Astrocyte of the cerebellum (primary cell): Measurements from ENCODE around the gene CALCA.

Experiments
- DNase-seq: peaks from one replicate; pipeline ENCODE4 v3.0.0-alpha.2; 2011; ENCODE audit warnings: low read depth
- H3K4me3 ChIP-seq: 2 replicates; pipeline ENCODE4 v1.5.1; 2011; ENCODE audit warnings: mild to moderate bottlenecking, low read depth, low read length, moderate library complexity
- CTCF ChIP-seq: IDR thresholded peaks from 2 replicates; pipeline ENCODE4 v1.5.1; 2012; ENCODE audit warnings: low read length, low read depth, moderate library complexity, mild to moderate bottlenecking; ENCODE audit errors: missing control alignments
- in situ Hi-C: cut with HindIII; loops from 2 replicates; pipeline ENCODE4 v1.10.0; 2017; ENCODE audit warnings: low sequenced_read_pairs

The CALCA gene

GRCh38 chr11:14924318-14924717 is 47.8 kb downstream of the CALCA start:
- H3K4me3 ChIP-seq, result no peak overlapping the region
- no peak for DNase-seq
- no peak for TF ChIP-seq CTCF
- in situ Hi-C loops, result no loop called here
